GM12865 (cell line): ENCODE measurements around the gene IFIT1.
"Not testable (repeated sequence)": the region's sequence is repeated elsewhere in the genome, so short reads cannot be mapped to it uniquely, and the experiment has no call there.

ENCODE experiments used
- DNase-seq: peaks from one replicate; pipeline ENCODE4 v3.0.0; 2010; ENCODE audit warnings: low read depth
- H3K4me3 ChIP-seq: 2 replicates; pipeline ENCODE4 v1.5.1; 2011; ENCODE audit warnings: mild to moderate bottlenecking, low read depth, low read length, control low read depth
- TF ChIP-seq, protein P1 (sequence below): IDR thresholded peaks from 2 replicates; pipeline ENCODE4 v1.5.1; 2011; ENCODE audit warnings: low read length, control low read depth, low read depth, inconsistent platforms; ENCODE audit not compliant: insufficient read depth; ENCODE audit errors: missing control alignments

IFIT1 gene

DNA sequence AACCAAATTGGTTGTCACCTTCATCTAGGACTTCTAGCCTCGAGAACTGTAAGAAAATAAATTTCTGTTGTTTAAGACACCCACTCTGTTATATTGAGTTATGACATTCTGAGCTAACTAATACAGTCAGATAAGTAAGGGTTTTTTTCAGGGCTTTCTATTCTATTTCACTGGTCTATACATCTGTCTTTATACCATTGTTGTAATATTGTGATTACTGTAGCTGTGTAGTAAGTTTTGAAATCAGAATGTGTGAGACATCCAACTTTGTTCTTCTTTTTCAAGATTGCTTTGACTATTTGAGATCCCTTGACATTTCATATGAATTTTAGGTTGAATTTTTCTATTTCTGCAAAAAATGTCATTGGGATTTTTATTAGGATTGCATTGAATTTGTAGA, 7.5 kb downstream of the IFIT1 start:
- DNase-seq, result no peak
- TF ChIP-seq, protein P1, sequence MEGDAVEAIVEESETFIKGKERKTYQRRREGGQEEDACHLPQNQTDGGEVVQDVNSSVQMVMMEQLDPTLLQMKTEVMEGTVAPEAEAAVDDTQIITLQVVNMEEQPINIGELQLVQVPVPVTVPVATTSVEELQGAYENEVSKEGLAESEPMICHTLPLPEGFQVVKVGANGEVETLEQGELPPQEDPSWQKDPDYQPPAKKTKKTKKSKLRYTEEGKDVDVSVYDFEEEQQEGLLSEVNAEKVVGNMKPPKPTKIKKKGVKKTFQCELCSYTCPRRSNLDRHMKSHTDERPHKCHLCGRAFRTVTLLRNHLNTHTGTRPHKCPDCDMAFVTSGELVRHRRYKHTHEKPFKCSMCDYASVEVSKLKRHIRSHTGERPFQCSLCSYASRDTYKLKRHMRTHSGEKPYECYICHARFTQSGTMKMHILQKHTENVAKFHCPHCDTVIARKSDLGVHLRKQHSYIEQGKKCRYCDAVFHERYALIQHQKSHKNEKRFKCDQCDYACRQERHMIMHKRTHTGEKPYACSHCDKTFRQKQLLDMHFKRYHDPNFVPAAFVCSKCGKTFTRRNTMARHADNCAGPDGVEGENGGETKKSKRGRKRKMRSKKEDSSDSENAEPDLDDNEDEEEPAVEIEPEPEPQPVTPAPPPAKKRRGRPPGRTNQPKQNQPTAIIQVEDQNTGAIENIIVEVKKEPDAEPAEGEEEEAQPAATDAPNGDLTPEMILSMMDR, result no peak
- H3K4me3 ChIP-seq, result no peak overlapping the region

- no peak overlapping the region for H3K4me3 ChIP-seq
- TF ChIP-seq, protein P1, result no peak
- DNase-seq, result no peak
These were observed 10.6 kb downstream of the IFIT1 start for GRCh38 chr10:89403043-89403442.

DNA sequence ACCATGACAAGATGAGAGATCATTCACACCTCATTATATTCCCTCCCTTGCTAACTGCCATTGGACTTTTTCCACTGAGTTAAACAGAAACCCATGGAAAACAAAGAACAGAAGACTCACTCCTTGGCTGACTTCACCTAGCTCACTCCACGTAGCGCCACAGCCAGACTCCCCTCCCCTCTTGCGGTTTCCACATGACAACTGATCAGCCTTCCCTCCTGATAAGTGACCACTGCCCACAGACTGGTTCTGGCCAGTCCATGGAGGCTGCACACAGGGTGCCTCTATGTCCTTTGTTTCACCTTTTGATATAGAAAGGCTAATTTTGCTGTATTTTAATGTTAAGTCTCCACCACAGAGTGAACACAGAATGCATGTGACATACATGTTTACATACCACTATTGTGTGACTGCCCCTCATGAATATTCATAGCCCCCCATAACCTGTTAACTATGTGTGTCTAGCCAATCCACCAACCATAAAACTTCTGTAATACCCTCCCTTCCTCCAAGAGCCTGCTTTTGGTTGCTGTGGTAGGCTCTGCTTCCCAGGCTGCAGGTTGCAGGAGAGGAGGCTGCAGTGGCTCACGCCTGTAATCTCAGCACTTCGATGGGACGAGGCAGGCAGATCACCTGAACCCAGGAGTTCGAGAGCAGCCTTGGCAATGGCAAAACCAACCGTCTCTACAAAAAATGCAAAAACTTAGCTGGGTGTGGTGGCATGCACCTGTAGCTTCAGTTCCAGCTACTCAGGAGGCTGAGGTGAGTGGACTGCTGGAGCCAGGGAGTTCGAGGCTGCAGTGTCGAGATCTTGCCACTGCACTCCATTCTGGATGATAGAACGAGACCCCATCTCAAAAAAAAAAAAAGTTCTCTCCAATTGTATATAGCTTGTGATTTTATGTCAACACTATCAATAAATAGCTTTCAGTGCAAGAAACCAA, 12.0 kb downstream of the IFIT1 start:
- TF ChIP-seq, protein P1, result no peak
- H3K4me3 ChIP-seq, result no peak overlapping the region

DNA sequence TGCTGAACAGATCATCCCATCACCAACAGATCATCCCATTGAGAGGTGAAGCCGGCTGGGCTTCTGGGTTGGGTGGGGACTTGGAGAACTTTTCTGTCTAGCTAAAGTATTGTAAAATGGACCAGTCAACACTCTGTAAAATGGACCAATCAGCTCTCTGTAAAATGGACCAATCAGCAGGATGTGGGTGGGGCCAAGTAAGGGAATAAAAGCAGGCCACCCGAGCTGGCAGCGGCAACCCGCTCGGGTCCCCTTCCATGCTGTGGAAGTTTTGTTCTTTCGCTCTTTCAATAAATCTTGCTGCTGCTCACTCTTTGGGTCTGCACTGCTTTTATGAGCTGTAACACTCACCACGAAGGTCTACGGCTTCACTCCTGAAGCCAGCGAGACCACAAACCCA, 13.8 kb downstream of the IFIT1 start:
- not testable (repeated sequence) for H3K4me3 ChIP-seq, DNase-seq

More for the DNA sequence above, 12.0 kb downstream of the IFIT1 start:
- no peak for DNase-seq

DNA sequence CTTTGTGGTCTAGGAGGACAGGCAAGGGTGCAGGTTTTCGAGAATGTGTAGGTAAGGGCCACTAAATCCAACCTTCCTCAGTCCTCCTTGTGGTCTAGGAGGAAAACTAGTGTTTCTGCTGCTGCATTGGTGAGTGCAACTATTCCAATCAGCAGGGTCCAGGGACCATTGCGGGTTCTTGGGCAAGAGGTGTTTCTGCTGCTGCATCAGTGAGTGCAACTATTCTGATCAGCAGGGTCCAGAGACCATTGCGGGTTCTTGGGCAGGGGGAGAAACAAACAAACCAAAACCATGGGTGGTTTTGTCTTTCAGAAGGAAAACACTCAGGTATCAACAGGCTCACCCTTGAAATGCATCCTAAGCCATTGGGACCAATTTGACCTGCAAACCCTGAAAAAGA, 15.4 kb downstream of the IFIT1 start:
- DNase-seq, result not testable (repeated sequence)

DNA sequence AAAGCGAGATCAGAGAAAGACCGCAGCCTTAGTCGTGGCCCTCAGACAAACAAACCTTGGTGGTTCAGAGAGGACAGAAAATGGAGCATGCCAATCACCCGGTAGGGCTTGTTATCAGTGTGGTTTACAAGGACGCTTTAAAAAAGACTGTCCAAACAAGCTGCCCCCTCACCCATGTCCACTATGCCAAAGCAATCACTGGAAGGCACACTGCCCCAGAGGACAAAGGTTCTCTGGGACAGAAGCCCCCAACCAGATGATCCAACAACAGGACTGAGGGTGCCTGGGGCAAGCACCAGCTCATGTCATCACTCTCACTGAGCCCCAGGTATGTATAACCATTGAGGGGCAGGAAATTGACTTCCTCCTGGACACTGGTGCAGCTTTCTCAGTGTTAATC, 16.9 kb downstream of the IFIT1 start:
- H3K4me3 ChIP-seq, DNase-seq: not testable (repeated sequence)

More for the DNA sequence above, 15.4 kb downstream of the IFIT1 start:
- not testable (repeated sequence) for H3K4me3 ChIP-seq

GRCh38 chr10:89410551-89410950, 18.1 kb downstream of the IFIT1 start:
- H3K4me3 ChIP-seq, DNase-seq: not testable (repeated sequence)

DNA sequence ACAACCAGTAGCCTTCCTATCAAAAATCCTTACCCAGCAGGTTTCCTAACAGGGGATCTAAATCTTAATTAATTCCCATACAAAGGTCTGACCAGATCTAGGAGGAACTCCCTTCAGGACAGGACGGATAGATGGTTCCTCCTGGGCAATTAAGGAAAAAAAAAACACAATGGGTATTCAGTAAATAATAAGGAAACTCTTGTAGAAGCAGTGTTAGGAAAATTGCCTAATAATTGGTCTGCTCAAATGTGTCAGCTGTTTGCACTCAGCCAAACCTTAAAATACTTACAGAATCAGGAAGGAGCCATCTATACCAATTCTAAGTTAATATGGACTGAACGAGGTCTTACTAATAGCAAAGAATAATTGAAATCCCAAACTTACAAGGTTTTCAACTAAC, 18.7 kb downstream of the IFIT1 start:
- not testable (repeated sequence) for H3K4me3 ChIP-seq, DNase-seq

GRCh38 chr10:89412276-89412675, 19.9 kb downstream of the IFIT1 start:
- H3K4me3 ChIP-seq, DNase-seq: not testable (repeated sequence)

DNA sequence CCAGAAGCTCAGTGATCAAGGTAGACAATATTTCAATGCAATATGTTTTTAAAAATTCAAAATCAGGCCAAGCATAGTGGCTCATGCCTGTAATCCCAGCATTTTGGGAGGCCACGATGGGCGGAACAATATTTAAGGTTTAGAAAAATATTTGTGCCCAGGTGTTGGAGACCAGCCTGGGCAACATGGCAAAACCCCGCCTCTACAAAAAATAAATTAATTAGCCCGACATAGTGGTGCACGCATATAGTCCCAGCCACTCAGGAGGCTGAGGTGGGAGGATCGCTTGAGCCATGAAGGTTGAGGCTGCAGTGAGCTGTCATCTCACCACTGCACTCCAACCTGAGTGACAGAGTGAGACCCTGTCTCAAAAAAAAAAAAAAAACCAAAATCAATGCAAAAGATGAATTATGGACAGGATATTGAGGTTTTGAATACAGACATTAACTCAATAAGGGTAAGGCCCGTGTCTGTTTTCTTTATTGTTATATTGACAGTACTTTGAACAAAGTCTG, 21.0 kb downstream of the IFIT1 start:
- peak overlapping the region; percentile 86 for H3K4me3 ChIP-seq
- no peak for DNase-seq
- TF ChIP-seq, protein P1, result no peak
